HepG2 (cell line): ENCODE data around the gene AHCYL1. TPM values are rescaled to one million over a fixed set of nuclear protein-coding genes. Genes with fewer than 3 reads are reported as not detected.

Experiments used
- ATF4 ChIP-seq, 2 experiments: fragments of 450-650 bp in 1 of 2; sonication (generic) in 1 of 2; formaldehyde crosslinking; IDR thresholded peaks; 2 replicates each; pipeline versions ENCODE4 v1.5.0 to v1.8.0; 2020 to 2022; ENCODE audit warnings: mild to moderate bottlenecking in 1 of 2, missing genetic modification reagents in 1 of 2
- BRCA1 ChIP-seq: sonication (generic); formaldehyde crosslinking; IDR thresholded peaks from 2 replicates; pipeline ENCODE4 v1.4.0; 2020; ENCODE audit warnings: missing genetic modification reagents
- DMAP1 ChIP-seq: IDR thresholded peaks from 2 replicates; pipeline ENCODE4 v1.6.1; 2016
- ELF1 ChIP-seq: sonication (generic); formaldehyde crosslinking; IDR thresholded peaks from 2 replicates; pipeline ENCODE4 v1.4.0; 2020; ENCODE audit warnings: missing genetic modification reagents
- HOXA3 ChIP-seq: sonication (generic); formaldehyde crosslinking; IDR thresholded peaks from 2 replicates; pipeline ENCODE4 v1.5.0; 2020; ENCODE audit warnings: missing genetic modification reagents
- MTA3 ChIP-seq: sonication (generic); formaldehyde crosslinking; IDR thresholded peaks from 2 replicates; pipeline ENCODE4 v1.4.0; 2020; ENCODE audit warnings: missing genetic modification reagents
- NONO ChIP-seq, 2 experiments: fragments of 450-650 bp in 1 of 2; sonication (generic) in 1 of 2; formaldehyde crosslinking in 1 of 2; IDR thresholded peaks in 1 of 2; conservative IDR thresholded peaks in 1 of 2; 2 replicates each; pipeline versions ENCODE4 v1.6.1 to v1.8.0; 2017 to 2022; ENCODE audit warnings: mild to moderate bottlenecking in 1 of 2, missing genetic modification reagents in 1 of 2, moderate library complexity in 1 of 2
- REPIN1 ChIP-seq: sonication (generic); formaldehyde crosslinking; IDR thresholded peaks from 2 replicates; pipeline ENCODE4 v1.8.0; 2022; ENCODE audit warnings: missing genetic modification reagents, low read depth, mild to moderate bottlenecking, borderline replicate concordance
- TBL1XR1 ChIP-seq: fragments of 150-350 bp; IDR thresholded peaks from 2 replicates; pipeline ENCODE4 v1.6.1; 2014; ENCODE audit warnings: borderline replicate concordance, low read length; ENCODE audit not compliant: partially characterized antibody
- THAP11 ChIP-seq: IDR thresholded peaks from 2 replicates; pipeline ENCODE4 v1.6.1; 2016; ENCODE audit warnings: missing biosample characterization, missing genetic modification reagents
- ZC3H13 ChIP-seq: sonication (generic); formaldehyde crosslinking; IDR thresholded peaks from 2 replicates; pipeline ENCODE4 v1.8.1; 2023; ENCODE audit warnings: mild to moderate bottlenecking, missing genetic modification reagents, moderate library complexity
- ZFAT ChIP-seq: sonication (generic); formaldehyde crosslinking; conservative IDR thresholded peaks from 2 replicates; pipeline ENCODE4 v1.8.1; 2023; ENCODE audit warnings: missing genetic modification reagents, inconsistent platforms
- ZFP41 ChIP-seq: sonication (generic); formaldehyde crosslinking; IDR thresholded peaks from 2 replicates; pipeline ENCODE4 v1.4.0; 2020; ENCODE audit warnings: mild to moderate bottlenecking, missing genetic modification reagents, borderline replicate concordance
- ZNF10 ChIP-seq: sonication (generic); formaldehyde crosslinking; IDR thresholded peaks from 2 replicates; pipeline ENCODE4 v1.4.0; 2020; ENCODE audit warnings: mild to moderate bottlenecking, low read depth, missing genetic modification reagents, borderline replicate concordance
- ZNF431 ChIP-seq: sonication (generic); formaldehyde crosslinking; IDR thresholded peaks from 2 replicates; pipeline ENCODE4 v1.9.0; 2022; ENCODE audit warnings: missing genetic modification reagents, low read depth, mild to moderate bottlenecking, borderline replicate concordance
- ZNF501 ChIP-seq: sonication (generic); formaldehyde crosslinking; IDR thresholded peaks from 2 replicates; pipeline ENCODE4 v1.5.1; 2020; ENCODE audit warnings: mild to moderate bottlenecking, moderate library complexity, missing genetic modification reagents
- ZNF563 ChIP-seq: sonication (generic); formaldehyde crosslinking; IDR thresholded peaks from 2 replicates; pipeline ENCODE4 v1.8.0; 2022; ENCODE audit warnings: mild to moderate bottlenecking, moderate library complexity, missing genetic modification reagents
- ZNF761 ChIP-seq: sonication (generic); formaldehyde crosslinking; conservative IDR thresholded peaks from 2 replicates; pipeline ENCODE4 v1.4.0; 2020; ENCODE audit warnings: mild to moderate bottlenecking, missing genetic modification reagents
- ZNF768 ChIP-seq: sonication (generic); formaldehyde crosslinking; IDR thresholded peaks from 2 replicates; pipeline ENCODE4 v1.4.0; 2020; ENCODE audit warnings: missing genetic modification reagents
- ZNF780A ChIP-seq: sonication (generic); formaldehyde crosslinking; IDR thresholded peaks from 2 replicates; pipeline ENCODE4 v1.8.0; 2022; ENCODE audit warnings: mild to moderate bottlenecking, missing genetic modification reagents, moderate library complexity
- polyA plus RNA-seq, 8 experiments: library from polyadenylated mRNA; depleted of rRNA in 3 of 8; stranded (reverse) in 7 of 8; unstranded in 1 of 8; fragments of >200 nt; fragmentation: Illumina TruSeq in 4 of 8; extraction: Trizol in 4 of 8; gene quantifications; 2 replicates each; pipeline versions ENCODE4 v1.2.1 to v1.2.3, GENCODE V29; 2011 to 2016; ENCODE audit warnings: low read depth in 4 of 8, missing spikeins in 1 of 8, mixed read lengths in 1 of 8; ENCODE audit not compliant: insufficient read depth in 1 of 8
- total RNA-seq, 5 experiments: library from RNA; depleted of rRNA; stranded (reverse); fragments of >200 nt; fragmentation: Illumina TruSeq; extraction: Trizol; gene quantifications; 2 replicates each; pipeline ENCODE4 v1.2.3, GENCODE V29; 2016; ENCODE audit warnings: low read depth in 1 of 5
- TF ChIP-seq, protein P1 (sequence below): sonication (generic); formaldehyde crosslinking; IDR thresholded peaks from 2 replicates; pipeline ENCODE4 v1.8.0; 2022; ENCODE audit warnings: mild to moderate bottlenecking, missing genetic modification reagents; ENCODE audit not compliant: insufficient replicate concordance
- TF ChIP-seq, protein P2 (sequence below): IDR thresholded peaks from 2 replicates; pipeline ENCODE4 v1.6.1; 2016; ENCODE audit warnings: control low read depth
- TF ChIP-seq, protein P3 (sequence below): sonication (generic); formaldehyde crosslinking; IDR thresholded peaks from 2 replicates; pipeline ENCODE4; 2020; ENCODE audit warnings: missing genetic modification reagents, mild to moderate bottlenecking, borderline replicate concordance

AHCYL1 gene
- total and polyA plus RNA-seq, 2 of the 13 experiments (the other 11 are each of a cell fraction or from before 2014, with no cell fraction given): 40.9 to 76.3 TPM

DNA sequence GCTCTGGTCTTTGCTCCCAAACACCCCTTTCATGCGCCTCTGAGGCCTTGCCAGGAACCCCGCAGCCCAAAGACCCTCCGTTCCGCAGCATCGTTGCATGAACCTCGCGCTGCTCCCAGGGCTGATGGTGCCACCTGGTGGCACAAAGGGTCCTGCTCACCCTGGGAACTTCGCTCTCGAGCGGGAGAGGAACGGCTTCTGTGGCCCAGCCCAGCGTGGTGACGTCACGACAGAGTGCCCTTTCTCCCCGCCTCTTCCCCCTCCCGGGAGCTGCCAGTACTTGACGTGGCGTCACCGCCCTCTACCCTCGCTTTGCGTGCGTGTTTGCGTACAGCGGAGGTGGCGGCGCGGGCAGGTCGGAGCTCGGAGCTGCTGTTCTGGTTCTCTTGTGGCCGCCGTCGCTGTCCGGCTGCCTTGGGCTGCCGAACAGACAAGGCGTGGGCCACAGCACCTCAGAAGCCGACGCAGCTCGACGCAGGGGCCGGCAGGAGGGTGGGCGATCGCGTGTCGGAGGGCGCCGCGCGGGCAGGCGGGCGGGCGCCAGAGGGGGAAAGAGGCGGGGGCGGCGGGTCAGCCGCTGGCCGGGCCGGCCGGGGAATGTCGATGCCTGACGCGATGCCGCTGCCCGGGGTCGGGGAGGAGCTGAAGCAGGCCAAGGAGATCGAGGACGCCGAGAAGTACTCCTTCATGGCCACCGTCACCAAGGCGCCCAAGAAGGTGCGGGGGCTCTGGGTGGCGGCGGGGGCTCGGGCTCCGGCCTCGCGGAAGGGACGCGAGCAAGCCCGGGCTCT, at the start of gene AHCYL1 (continued):
- TF ChIP-seq MTA3 (CRISPR knock-in tag) (no peak), ELF1 (CRISPR knock-in tag) (peak; percentile 75), THAP11 (CRISPR knock-in tag) (peak; percentile 88), DMAP1 (CRISPR knock-in tag) (peak; percentile 83), TBL1XR1 (peak; percentile 23), ZNF10 (no peak), ZNF431 (CRISPR knock-in tag) (no peak), ZC3H13 (CRISPR knock-in tag) (peak; percentile 85; the same call in 1 of the 2 replicates), ZFAT (no peak), HOXA3 (CRISPR knock-in tag) (peak; percentile 99), ZNF780A (CRISPR knock-in tag) (no peak; the same call in 1 of the 2 replicates), BRCA1 (CRISPR knock-in tag) (peak; percentile 86; the same call in 1 of the 2 replicates), ZNF501 (peak; percentile 79), REPIN1 (CRISPR knock-in tag) (peak; percentile 96), ATF4 (CRISPR knock-in tag; IDR thresholded peaks at IDR 0.05) (peak in 1 of 2 experiments; percentile 83; a peak in 2 of 4 replicates), ZNF768 (CRISPR knock-in tag) (peak; percentile 24; the same call in 1 of the 2 replicates), ZNF563 (peak; percentile 86), NONO (IDR thresholded peaks at IDR 0.05) (no peak), NONO (CRISPR knock-in tag; conservative IDR thresholded peaks at IDR 0.05) (peak; percentile 99), ZFP41 (CRISPR knock-in tag) (no peak), ZNF761 (CRISPR knock-in tag) (peak; percentile 80; the same call in 1 of the 2 replicates)
- TF ChIP-seq, protein P1, sequence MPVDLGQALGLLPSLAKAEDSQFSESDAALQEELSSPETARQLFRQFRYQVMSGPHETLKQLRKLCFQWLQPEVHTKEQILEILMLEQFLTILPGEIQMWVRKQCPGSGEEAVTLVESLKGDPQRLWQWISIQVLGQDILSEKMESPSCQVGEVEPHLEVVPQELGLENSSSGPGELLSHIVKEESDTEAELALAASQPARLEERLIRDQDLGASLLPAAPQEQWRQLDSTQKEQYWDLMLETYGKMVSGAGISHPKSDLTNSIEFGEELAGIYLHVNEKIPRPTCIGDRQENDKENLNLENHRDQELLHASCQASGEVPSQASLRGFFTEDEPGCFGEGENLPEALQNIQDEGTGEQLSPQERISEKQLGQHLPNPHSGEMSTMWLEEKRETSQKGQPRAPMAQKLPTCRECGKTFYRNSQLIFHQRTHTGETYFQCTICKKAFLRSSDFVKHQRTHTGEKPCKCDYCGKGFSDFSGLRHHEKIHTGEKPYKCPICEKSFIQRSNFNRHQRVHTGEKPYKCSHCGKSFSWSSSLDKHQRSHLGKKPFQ: no peak
- TF ChIP-seq, protein P2, sequence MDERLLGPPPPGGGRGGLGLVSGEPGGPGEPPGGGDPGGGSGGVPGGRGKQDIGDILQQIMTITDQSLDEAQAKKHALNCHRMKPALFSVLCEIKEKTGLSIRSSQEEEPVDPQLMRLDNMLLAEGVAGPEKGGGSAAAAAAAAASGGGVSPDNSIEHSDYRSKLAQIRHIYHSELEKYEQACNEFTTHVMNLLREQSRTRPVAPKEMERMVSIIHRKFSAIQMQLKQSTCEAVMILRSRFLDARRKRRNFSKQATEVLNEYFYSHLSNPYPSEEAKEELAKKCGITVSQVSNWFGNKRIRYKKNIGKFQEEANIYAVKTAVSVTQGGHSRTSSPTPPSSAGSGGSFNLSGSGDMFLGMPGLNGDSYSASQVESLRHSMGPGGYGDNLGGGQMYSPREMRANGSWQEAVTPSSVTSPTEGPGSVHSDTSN (CRISPR knock-in tag): 0 out of 2 replicates have a peak, but pooled peaks have one; percentile 21
- TF ChIP-seq, protein P3, sequence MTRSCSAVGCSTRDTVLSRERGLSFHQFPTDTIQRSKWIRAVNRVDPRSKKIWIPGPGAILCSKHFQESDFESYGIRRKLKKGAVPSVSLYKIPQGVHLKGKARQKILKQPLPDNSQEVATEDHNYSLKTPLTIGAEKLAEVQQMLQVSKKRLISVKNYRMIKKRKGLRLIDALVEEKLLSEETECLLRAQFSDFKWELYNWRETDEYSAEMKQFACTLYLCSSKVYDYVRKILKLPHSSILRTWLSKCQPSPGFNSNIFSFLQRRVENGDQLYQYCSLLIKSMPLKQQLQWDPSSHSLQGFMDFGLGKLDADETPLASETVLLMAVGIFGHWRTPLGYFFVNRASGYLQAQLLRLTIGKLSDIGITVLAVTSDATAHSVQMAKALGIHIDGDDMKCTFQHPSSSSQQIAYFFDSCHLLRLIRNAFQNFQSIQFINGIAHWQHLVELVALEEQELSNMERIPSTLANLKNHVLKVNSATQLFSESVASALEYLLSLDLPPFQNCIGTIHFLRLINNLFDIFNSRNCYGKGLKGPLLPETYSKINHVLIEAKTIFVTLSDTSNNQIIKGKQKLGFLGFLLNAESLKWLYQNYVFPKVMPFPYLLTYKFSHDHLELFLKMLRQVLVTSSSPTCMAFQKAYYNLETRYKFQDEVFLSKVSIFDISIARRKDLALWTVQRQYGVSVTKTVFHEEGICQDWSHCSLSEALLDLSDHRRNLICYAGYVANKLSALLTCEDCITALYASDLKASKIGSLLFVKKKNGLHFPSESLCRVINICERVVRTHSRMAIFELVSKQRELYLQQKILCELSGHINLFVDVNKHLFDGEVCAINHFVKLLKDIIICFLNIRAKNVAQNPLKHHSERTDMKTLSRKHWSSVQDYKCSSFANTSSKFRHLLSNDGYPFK: peak; percentile 76; the same call in 1 of the 2 replicates
